Endodermal cell (in vitro differentiated cells): ENCODE data around the gene CISH. TPM values are rescaled to one million over a fixed set of nuclear protein-coding genes. Genes with fewer than 3 reads are reported as not detected.

Source experiments
- DNase-seq: peaks from one replicate; pipeline ENCODE4 v3.0.0-alpha.2; 2017
- H3K27ac ChIP-seq: 2 replicates; pipeline ENCODE4 v1.5.1; 2013; ENCODE audit warnings: mild to moderate bottlenecking, low read depth, low read length, moderate library complexity
- H3K27me3 ChIP-seq: 2 replicates; pipeline ENCODE4 v1.6.1; 2013; ENCODE audit warnings: mild to moderate bottlenecking, low read length, moderate library complexity; ENCODE audit not compliant: insufficient read depth, control insufficient read depth, poor library complexity, severe bottlenecking
- H3K36me3 ChIP-seq: 2 replicates; pipeline ENCODE4 v1.7.0; 2013; ENCODE audit warnings: mild to moderate bottlenecking, low read length, moderate library complexity; ENCODE audit not compliant: control insufficient read depth, insufficient read depth
- H3K4me1 ChIP-seq: one replicate; pipeline ENCODE4 v1.7.0; 2013; ENCODE audit warnings: low read length; ENCODE audit not compliant: control insufficient read depth, insufficient read depth
- H3K4me3 ChIP-seq: 2 replicates; pipeline ENCODE4 v1.5.1; 2013; ENCODE audit warnings: mild to moderate bottlenecking, low read length, moderate library complexity
- H3K9ac ChIP-seq: 2 replicates; pipeline ENCODE4 v1.6.1; 2013; ENCODE audit warnings: mild to moderate bottlenecking, low read length, moderate library complexity; ENCODE audit not compliant: poor library complexity, severe bottlenecking; ENCODE audit errors: extremely low read depth
- H3K9me3 ChIP-seq: 2 replicates; pipeline ENCODE4 v1.6.1; 2013; ENCODE audit warnings: mild to moderate bottlenecking, low read length, moderate library complexity; ENCODE audit not compliant: control insufficient read depth
- H3K27ac Mint-ChIP-seq: 2 replicates; pipeline ENCODE4 v1.8.0; 2020; ENCODE audit warnings: mixed read lengths
- H3K27me3 Mint-ChIP-seq: 2 replicates; pipeline ENCODE4 v1.8.0; 2021; ENCODE audit warnings: mild to moderate bottlenecking, mixed read lengths; ENCODE audit not compliant: insufficient read depth
- H3K36me3 Mint-ChIP-seq: 2 replicates; pipeline ENCODE4 v1.8.0; 2020; ENCODE audit warnings: low read depth, mixed read lengths
- H3K4me1 Mint-ChIP-seq: 2 replicates; pipeline ENCODE4 v1.8.0; 2020; ENCODE audit warnings: mixed read lengths
- H3K4me3 Mint-ChIP-seq: 2 replicates; pipeline ENCODE4 v1.8.0; 2020; ENCODE audit warnings: mild to moderate bottlenecking, moderate library complexity, mixed read lengths
- H3K9me3 Mint-ChIP-seq: 2 replicates; pipeline ENCODE4 v1.8.0; 2020; ENCODE audit warnings: mild to moderate bottlenecking, mixed read lengths
- CTCF ChIP-seq: fragments of 200-600 bp; sonication (generic); conservative IDR thresholded peaks from 2 replicates; pipeline ENCODE4 v1.5.0; 2021; ENCODE audit warnings: antibody characterized with exemption, mild to moderate bottlenecking
- WGBS, 2 experiments: methylation state at CpG; one replicate each; pipeline versions ENCODE4 v1.1.5 to v1.1.7; 2013; ENCODE audit warnings: missing lambda C conversion rate in 2 of 2, mixed read lengths in 1 of 2; ENCODE audit not compliant: insufficient coverage in 1 of 2, insufficient read length in 1 of 2; 5-methylcytosine and 5-hydroxymethylcytosine counted together
- total RNA-seq, 2 donors: library from RNA; stranded (reverse); fragmentation: NEBNext Ultra II Directional in 1 of 2; extraction: Animal tissue kit (Norgen Biotek cat#: 25700) in 1 of 2; gene quantifications; 2 replicates in 1 of 2; 3 replicates in 1 of 2; pipeline ENCODE4 v1.2.1, GENCODE V29; 2021

The CISH gene
- total RNA-seq, 2 donors from 2014 or later: 1.2 to 2.0 TPM

- Mint-ChIP-seq H3K27me3 (no peaks in the 10 kb centered on the region), H3K27ac (no peak overlapping the region), H3K9me3 (no peaks in the 10 kb centered on the region), H3K36me3 (peaks cover 4% of the 10 kb centered on the region), H3K4me3 (no peak overlapping the region), H3K4me1 (no peaks in the 10 kb centered on the region)
- DNase-seq: no peak
- H3K27me3 ChIP-seq: no peaks in the 10 kb centered on the region
- H3K27ac ChIP-seq: no peak overlapping the region
- no peak for TF ChIP-seq CTCF
- H3K36me3 ChIP-seq: peaks cover 17% of the 10 kb centered on the region
- peaks cover 2% of the 10 kb centered on the region for H3K4me1 ChIP-seq
- H3K9ac ChIP-seq: no peak overlapping the region
- H3K9me3 ChIP-seq: no peaks in the 10 kb centered on the region
- H3K4me3 ChIP-seq: no peak overlapping the region
- WGBS, 2 experiments: 67 to 82% methylated on average over 5 to 9 of the region's 9 CpGs
Observed at GRCh38 chr3:50582083-50582482, 29.5 kb downstream of the CISH start.

- 98 to 100% methylated on average over 2 of the region's 2 CpGs for WGBS, 2 experiments
- DNase-seq: no peak
- peaks cover 17% of the 10 kb centered on the region for H3K36me3 ChIP-seq
- Mint-ChIP-seq H3K4me3 (no peak overlapping the region), H3K9me3 (no peaks in the 10 kb centered on the region), H3K36me3 (peaks cover 4% of the 10 kb centered on the region), H3K27me3 (no peaks in the 10 kb centered on the region), H3K4me1 (no peaks in the 10 kb centered on the region), H3K27ac (no peak overlapping the region)
- no peak overlapping the region for H3K27ac ChIP-seq
- H3K4me1 ChIP-seq: peaks cover 2% of the 10 kb centered on the region
- H3K9me3 ChIP-seq: no peaks in the 10 kb centered on the region
- no peaks in the 10 kb centered on the region for H3K27me3 ChIP-seq
- no peak overlapping the region for H3K4me3 ChIP-seq
- no peak for TF ChIP-seq CTCF
- H3K9ac ChIP-seq: no peak overlapping the region
Observed at GRCh38 chr3:50581459-50581842, 30.1 kb downstream of the CISH start.

DNA sequence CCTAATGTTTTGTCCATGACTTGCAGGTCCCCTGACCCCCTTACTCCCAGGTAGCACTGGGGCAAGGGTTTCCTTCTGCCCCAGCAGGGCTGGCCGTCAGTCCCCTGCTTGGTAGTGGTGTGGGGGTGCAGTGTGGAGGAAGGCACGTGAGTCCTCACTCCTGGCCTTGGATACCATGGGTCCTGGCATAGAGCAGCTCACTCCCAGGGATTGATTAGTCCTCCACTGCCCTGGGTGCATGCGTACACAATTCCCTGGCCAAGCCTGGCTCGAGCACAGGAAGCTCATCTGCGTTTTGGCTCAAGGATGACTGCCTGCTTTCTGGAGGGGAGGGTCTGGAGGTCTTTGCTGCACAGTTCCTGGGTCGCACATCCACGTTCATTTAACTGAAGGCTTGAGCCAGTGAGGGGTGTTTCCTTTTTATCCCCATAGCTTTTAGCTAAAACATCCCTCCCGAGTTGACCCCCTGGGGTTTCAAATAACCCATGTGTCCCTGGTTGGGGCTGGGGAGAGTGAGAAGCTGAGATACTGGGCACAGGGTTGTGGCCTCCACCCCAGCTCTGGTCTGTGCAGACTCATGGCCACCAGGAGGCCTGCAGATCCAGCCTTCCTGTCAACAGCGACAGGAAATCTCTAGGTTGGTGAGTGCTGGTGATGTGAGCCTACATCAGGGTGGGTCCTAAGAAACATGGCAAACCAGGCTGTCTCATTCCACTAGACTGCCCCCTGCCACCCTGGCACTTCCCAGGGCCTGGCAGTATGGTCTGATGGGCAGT lies 30.7 kb downstream of the CISH start:
- H3K36me3 ChIP-seq: peaks cover 17% of the 10 kb centered on the region
- no peaks in the 10 kb centered on the region for H3K27me3 ChIP-seq
- H3K27ac ChIP-seq: no peak overlapping the region
- TF ChIP-seq CTCF: peak; percentile 41
- H3K9me3 ChIP-seq: no peaks in the 10 kb centered on the region
- Mint-ChIP-seq H3K4me1 (no peaks in the 10 kb centered on the region), H3K27me3 (no peaks in the 10 kb centered on the region), H3K27ac (no peak overlapping the region), H3K4me3 (no peak overlapping the region), H3K36me3 (peaks cover 6% of the 10 kb centered on the region), H3K9me3 (no peaks in the 10 kb centered on the region)
- H3K4me3 ChIP-seq: no peak overlapping the region
- 92 to 97% methylated on average over 5 to 9 of the region's 9 CpGs for WGBS, 2 experiments
- H3K9ac ChIP-seq: no peak overlapping the region
- peaks cover 2% of the 10 kb centered on the region for H3K4me1 ChIP-seq
- no peak for DNase-seq
